NCI-H510A (cell line): ENCODE results near the gene NEDD8.
A peak's percentile ranks its signal among the peaks of the same experiment; 100 is the strongest.

Experiments used
- DNase-seq: peaks from one replicate; lab custom pipeline; 2025; lab: John Stamatoyannopoulos, UW

Gene NEDD8

GRCh38 chr14:24196071-24197055 lies 35.8 kb downstream of the NEDD8 start:
- no peak for DNase-seq

GRCh38 chr14:24195186-24196070 lies 36.7 kb downstream of the NEDD8 start, which contains the start of gene TM9SF1:
TSS of gene TM9SF1 (minus strand) at chr14:24195441. CDS start at chr14:24195019, 422 bp downstream.
- peak; percentile 78 for DNase-seq

- no peak for DNase-seq
Measured at GRCh38 chr14:24194873-24195185, 37.3 kb downstream of the NEDD8 start.

DNA sequence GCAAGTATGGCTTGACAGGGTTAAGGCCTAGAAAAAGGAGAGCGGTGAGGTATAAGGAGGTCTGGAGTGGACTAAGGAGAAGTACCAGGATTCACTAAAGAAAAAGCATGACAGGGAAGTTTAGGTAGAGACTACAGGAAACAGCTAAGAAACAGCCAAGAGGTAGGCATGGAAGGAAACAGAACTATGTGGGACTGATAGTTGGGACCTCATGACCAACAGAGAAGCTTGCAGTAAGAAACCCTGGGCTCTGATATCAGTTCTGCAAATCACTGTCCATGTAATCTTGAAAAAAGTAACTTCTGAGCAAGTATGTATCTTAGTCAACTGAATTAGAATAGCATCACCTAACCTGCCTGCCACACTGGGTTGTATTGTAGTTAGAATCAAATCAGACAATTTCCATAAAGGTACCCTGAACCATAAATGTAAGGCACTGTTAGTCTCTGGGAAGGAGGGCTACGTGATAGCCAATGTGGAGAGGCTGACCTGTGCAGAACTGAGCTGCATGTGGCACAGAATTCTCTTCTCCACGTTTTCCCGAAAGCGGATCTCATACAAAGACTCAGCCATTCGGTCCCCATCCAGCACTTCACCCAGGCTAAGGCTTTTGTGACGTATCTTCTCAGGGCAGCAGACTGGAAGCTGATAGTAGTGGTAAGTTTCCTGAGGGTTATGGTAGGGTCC lies 37.8 kb downstream of the NEDD8 start:
- no peak for DNase-seq

DNA sequence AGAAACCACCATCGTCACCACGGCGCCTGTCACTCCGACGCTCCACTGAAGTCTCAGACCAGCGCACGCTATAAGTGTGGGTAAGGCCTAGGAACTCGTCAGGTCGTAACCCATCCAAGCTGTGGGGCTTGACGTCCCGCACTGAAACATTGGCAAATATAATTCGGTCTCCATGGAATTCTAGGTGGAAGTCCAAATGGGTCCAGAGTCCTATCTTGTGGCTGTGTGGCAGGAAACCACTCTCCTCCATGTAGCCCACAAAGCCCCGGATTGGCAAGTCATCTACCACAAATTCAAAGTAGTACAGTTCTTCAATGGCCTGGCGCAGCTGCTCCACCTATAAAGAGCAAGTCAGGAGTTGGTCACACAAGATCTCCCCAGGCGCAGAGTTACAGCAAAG lies 39.2 kb downstream of the NEDD8 start:
- no peak for DNase-seq

DNA sequence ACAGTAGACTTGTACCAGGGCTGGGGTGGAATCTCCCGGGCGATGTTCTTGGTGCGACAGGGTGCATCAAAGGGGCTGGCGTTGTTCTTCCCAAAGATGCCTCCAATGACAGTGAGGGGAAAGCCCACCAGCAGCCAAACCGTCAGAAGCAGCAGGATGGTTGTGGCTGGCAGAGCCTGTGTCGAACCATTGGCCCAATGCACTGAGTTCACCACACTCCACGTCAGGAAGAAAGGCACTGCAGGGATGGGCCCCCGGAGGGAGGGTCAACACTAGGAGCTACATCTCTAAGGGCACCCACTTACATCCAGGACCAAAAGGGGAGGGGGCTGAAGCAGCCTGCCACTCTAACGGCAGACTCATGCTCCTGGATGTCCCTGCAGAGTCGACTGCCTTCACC lies 41.8 kb downstream of the NEDD8 start:
- DNase-seq = no peak

DNA sequence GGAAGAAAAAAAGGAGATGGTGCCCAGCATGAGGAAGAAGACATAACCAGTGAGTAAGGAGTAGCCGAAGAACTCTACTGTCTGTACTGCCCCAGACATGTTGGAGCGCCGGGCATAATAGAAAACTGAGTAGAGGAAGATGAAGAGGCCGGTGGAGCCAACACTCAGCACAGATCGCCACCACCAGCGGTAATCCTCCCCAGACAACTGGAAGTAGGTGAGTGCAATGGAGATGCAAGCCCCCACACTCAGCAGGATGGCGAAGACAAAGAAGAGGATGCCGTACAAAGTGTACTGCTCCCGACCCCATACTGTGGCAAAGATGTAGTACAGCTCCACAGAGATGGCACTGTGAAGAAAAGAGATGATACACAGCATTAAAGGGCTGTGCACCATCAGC lies 42.7 kb downstream of the NEDD8 start:
- DNase-seq = no peak

DNA sequence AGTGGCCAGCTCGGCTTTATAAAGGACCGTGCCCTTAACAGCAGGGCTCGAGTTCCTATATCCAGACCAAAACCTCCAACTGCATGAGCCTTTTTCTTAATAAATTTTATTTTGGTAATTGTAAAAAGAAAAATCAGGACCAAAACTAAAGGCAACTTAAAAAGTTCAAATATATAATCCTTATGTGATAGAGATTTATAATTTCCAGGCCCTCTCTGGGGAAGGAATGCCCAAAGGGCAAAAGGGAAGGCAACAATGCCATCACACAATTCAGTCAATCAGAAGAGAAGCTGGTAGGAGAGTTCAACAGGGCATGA lies 43.1 kb downstream of the NEDD8 start:
- no peak for DNase-seq

DNA sequence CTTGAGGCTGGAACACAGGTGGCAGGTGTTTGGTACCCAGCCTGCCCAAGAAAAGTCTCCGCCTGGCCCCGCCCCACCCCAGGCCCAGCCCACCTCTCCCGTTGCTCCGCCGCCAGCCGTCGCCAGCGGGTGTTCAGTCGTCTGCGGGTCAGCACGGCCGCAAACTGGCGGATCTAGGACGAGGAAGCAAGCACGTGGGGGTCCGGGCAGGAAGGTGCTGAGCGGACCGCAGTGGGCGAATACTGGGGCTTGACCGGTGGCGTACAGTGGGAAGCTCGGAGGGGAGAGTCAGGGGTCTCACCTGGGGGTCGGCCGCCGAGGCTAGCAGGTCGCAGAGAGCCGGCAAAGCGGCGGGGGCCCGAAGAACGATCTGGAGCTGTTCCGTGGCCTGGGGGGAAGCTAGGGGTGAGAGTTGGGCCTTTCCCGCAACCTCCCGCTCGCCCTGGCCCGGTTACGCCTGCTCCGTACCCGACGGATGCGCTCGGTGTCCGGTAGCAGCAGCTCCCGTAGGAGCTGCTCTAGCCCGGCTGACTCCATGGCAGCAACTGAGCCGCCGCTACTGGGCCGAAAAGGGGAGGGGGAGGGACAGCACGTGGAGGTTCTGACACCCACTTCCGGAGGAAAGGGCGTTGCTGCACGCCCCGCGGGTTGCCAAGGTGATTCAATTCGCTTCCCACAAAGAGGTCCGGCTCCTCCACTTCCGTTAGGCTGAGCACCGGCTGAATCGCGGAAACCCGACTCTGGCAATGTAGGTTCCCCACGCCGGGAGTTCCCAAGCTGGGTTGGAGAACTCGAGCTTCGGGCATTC lies 43.7 kb downstream of the NEDD8 start, which contains the start of gene IPO4:
TSS of gene IPO4 (minus strand) at position 566 of the 808 bp plus-strand sequence. CDS start at position 537, 29 bp downstream.
- peak; percentile 95 for DNase-seq

DNA sequence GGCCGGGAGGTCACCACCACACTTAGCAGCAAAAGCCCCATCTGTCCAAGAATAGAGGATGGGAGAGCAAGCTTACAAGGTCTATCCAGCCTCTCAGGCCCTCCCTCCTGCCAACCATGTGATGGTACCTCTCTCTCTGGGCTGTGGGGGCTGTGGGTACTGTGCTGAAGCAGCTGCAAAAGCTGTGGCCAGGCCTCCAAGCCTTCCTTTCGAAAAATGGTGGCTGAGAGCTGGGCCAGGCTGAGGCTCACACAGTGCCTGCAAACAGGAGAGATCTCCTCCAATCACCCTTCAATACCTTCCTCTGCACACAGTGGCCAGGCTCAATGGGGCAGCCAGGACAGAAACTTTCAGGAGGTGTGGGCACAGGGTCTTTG lies 44.6 kb downstream of the NEDD8 start:
- no peak for DNase-seq

DNA sequence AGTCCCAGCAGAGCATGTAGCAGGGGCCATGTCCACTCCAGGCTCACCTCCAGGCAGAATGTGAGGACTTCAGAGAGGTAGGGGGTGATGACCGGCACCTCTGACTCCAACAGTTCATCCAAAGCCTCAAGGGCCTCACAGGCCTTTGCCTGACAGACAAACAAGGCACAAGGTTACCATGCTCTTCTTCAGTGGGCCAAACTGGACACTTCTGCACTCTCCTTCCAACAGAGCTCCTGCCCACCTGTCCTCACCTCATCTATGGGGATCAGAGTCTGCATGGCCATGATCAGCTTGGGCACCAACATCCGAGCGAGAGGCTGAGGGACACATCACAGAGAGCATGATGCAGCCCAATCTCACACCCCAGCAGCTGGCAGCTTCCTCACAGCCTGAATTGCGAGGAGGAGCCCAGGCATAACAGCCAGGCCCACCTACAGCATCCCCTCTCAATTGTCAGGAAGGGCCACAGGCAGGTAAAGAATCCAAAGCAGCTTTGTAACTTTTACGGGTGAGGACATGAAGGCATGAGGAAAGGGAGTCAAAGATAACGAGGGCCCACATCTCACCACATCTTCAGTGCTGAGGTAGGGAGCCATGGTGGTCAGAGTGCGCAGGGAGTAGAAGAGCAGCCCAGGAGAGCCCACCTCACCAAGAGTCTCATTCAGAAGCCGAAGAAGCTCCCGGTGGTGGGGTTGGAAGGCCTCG lies 45.2 kb downstream of the NEDD8 start:
- DNase-seq = no peak

DNA sequence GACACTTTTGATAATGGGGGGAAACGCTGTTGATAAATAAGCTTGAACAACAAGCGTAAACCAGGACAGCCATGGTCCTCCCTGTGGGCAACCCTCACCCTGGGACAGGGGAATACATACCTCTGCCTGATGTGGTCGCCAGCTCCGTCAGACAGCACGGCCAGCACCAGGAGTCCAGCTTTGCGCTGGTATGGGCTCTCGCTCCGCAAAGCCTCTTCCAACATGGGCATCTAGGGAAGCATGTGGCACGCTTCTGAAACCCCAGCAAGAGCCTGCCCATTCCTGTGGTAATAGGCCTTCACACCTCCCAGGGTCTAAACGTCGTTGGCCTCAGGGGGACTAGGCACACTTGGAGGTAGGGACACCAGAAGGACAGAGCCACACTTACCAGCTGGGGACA lies 46.4 kb downstream of the NEDD8 start:
- no peak for DNase-seq

- DNase-seq = no peak
Measured at GRCh38 chr14:24185026-24185425, 47.1 kb downstream of the NEDD8 start.

DNA sequence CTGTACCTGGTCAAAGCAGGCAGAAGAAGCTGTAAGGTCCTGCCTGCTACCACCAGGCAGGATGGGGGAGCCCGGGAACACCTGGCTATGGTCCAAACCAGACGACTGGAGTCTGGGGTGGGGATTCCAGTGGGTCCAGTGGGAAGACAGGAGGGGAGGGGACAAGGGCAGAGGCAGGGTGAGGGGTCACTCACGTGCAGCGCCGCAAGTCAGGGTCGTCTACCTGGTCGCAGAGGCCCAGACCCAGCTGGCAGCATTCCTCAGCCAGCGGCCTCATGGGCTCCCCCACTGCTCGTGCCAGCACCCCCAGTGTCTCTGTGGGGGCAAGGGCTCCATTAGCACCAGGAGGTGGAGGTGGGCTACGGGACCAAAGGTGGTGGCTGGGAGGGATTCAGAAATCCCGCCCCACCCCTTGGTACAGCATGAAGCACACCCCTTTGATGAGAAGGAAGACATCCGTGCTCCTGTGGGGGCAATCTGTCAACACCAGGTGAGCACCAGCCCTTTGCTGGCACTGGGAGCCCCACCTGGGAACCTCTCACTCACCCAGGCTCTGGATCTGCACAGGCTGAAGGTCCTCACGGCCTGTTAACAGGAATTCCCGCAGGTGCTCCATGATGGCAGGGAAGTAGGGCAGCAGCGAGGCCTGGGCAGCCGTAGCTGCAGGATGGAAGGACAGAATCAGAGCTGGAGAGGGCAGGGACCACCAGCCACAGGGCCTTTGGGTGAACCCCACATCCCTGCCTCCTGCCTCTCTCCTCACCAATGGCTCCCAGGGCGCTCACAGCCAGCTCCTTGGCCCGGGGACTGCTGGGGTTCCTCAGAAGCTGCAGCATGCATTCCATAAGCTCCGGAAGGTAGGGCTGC lies 47.8 kb downstream of the NEDD8 start:
- no peak for DNase-seq

DNA sequence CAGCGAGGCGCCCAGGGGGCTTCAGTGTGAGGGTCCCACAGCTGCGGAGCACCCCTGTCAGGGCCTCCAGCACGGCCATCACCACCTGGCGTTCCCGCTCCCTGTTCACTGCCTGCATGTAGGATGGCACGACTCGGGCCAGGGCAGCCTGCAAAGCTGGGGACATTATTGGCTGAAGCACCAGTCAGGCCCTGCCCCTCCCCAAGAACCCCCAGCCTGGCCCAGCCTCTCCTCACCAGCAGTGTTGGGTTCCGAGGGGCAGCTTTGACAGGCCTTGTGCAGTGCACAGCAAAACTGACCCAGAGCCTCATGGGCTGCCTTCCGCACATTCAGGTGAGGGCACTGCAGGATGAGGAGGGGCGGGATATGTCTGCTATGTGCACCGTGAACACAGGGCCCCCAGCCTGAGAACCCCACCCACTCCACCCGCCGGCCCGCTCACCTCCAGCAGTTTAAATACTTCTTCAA lies 49.1 kb downstream of the NEDD8 start:
- DNase-seq = no peak

DNA sequence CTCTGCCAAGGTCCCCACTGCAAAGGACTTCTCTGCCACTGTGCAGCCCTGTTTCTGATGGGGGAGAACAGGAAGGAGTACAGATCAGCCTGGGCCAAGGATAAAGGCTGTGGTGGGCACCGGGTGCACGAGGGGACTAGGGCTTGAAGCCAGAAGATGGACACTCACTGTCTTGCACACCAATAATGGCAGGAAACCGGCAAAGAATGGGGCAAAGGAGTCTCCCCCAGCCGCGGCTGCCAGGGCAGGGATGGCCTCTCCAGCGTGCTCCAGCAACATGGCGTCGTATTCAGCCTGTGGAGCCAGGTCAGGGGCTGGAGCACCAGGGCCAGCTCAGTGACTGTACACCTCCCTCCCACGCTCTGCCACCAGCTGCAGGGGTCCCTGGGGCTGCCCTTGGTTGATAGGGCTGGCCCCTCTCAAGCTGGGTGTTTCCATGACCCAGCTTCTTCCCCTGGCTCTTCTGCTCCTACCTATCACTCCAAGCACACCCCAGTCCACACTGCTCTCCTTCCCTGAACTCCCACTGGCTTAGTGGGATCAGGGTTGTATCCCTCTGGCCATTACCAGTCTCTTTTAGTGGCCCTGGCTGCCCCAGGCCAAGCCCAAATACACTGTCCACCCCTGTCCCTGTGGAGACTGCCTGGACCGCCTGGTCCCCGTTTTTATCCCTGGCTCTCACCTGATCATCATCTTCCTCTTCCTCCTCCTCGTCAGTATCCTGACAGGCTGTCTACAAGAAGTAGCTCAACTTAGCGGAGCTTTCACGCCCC lies 49.9 kb downstream of the NEDD8 start:
- DNase-seq = no peak

DNA sequence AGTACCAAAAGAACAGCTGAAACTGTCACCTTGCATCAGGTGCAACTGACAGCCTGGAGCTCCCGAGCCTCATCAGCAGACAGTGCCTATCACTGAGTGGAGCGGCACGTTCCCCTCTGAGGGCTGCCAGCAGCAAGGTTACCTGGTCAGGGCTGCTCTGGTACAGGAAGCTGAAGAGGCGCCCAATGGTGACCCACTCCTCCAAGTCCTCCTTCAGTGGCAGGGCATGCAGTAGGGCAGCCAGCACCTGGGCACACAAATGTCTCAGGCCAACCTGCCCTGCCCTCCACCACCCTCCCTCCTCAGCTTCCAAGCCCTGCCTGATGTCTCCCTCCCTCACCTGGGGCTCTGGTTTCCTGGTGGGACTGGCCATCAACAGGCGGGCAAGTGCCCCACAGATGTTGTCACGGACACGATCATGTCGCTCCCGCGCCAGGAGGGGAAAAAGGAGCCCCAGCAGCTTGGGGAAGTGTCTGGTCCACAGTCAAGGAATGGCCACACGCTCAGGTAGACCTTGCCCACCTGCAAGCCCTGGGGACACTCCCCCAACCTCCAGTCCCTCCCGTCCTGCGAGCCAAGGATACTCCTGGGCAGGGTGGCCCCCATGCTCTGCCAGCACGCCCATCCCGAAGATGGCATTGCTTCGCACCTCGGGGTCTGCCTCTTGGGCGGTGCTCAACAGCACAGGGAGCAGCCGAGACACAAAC lies 50.6 kb downstream of the NEDD8 start:
- no peak for DNase-seq
